ENCODE measurements around the gene ISY1.
"Not testable (repeated sequence)": the region's sequence is repeated elsewhere in the genome, so short reads cannot be mapped to it uniquely, and the experiment has no call there.

Gene ISY1

DNA sequence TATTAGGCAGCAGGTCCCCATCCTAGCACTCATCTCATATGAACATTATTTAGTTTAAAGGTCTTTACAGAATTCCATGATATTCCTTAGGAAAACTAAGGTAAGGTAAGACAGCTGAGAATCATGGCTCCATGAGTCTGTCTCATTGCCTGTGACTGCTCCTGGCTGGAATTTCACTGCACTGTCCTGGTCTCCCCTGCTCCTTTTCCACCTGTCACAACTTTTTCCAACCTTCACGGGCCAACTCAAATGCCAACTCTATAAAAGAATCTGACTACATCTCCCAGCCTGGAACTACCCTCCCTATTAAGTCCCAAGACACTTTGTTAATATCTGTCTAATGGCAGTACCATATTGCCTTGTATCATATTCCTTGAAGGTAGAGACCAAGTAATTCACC is 15.2 kb upstream of the ISY1 start:
- POLR2A ChIA-PET, result no interaction called here
- DNase-seq (ENCODE audit: low read depth, low spot score), result no peak
- no peak overlapping the region for H3K4me3 ChIP-seq (ENCODE audit: low read depth, low read length)
- TF ChIP-seq, protein P1, sequence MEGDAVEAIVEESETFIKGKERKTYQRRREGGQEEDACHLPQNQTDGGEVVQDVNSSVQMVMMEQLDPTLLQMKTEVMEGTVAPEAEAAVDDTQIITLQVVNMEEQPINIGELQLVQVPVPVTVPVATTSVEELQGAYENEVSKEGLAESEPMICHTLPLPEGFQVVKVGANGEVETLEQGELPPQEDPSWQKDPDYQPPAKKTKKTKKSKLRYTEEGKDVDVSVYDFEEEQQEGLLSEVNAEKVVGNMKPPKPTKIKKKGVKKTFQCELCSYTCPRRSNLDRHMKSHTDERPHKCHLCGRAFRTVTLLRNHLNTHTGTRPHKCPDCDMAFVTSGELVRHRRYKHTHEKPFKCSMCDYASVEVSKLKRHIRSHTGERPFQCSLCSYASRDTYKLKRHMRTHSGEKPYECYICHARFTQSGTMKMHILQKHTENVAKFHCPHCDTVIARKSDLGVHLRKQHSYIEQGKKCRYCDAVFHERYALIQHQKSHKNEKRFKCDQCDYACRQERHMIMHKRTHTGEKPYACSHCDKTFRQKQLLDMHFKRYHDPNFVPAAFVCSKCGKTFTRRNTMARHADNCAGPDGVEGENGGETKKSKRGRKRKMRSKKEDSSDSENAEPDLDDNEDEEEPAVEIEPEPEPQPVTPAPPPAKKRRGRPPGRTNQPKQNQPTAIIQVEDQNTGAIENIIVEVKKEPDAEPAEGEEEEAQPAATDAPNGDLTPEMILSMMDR (IDR thresholded peaks at IDR 0.05; ENCODE audit: insufficient read depth, low read length, missing control alignments), result no peak
- CTCF ChIA-PET, result interaction anchor here (1.2 to 3.9 kb wide), 3 partner anchors 9 to 69 kb away, joined by 3 to 14 read pairs (median 6); no protein-coding TSS in a partner anchor

DNA sequence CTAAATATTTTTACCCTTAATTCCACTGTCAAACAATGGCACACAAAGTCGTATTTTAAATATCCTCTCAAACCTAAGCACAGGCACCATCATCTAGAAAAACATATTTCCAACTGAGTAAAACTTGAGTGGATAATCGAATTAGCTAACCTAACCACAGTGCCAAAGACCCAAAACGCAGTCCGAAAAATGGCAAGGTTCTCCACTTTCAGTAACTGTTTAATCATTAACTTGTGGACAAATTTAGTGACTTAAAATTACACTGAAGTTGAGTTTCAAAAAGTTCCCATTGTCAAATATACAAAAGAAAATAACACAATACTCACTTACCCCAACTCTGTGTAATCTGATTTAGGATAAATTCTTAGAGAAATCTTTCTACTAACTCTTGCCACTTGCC is 12.9 kb upstream of the ISY1 start:
- CTCF ChIA-PET, result no interaction called here
- POLR2A ChIA-PET, result no interaction called here
- H3K4me3 ChIP-seq (ENCODE audit: low read depth, low read length), result no peak overlapping the region
- TF ChIP-seq, protein P1 (IDR thresholded peaks at IDR 0.05; ENCODE audit: insufficient read depth, low read length, missing control alignments), result no peak
- DNase-seq (ENCODE audit: low read depth, low spot score), result no peak

DNA sequence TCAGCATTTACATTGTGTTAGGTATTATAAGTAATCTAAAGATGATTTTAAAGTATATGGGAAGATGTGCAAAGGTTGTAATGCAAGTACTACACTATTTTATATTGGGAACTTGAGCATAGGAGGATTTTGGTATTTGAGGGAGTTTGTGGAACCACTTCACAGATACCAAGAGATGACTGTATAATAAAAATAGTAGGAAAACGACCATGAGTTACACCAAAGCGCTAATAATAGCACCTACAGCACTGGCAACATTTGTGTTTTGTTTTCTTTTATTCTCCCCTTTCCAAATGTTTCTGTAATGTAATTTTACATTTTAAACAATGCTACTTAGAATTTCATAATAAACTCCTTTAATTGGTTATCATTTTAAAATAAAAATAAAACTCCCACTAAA is 12.3 kb upstream of the ISY1 start:
- ChIA-PET POLR2A (no interaction called here), CTCF (interaction anchor here (4.1 kb wide), 1 partner anchor 11 kb away, joined by 18 read pairs; no protein-coding TSS in a partner anchor)
- no peak overlapping the region for H3K4me3 ChIP-seq (ENCODE audit: low read depth, low read length)
- TF ChIP-seq, protein P1 (IDR thresholded peaks at IDR 0.05; ENCODE audit: insufficient read depth, low read length, missing control alignments), result no peak
- no peak for DNase-seq (ENCODE audit: low read depth, low spot score)

DNA sequence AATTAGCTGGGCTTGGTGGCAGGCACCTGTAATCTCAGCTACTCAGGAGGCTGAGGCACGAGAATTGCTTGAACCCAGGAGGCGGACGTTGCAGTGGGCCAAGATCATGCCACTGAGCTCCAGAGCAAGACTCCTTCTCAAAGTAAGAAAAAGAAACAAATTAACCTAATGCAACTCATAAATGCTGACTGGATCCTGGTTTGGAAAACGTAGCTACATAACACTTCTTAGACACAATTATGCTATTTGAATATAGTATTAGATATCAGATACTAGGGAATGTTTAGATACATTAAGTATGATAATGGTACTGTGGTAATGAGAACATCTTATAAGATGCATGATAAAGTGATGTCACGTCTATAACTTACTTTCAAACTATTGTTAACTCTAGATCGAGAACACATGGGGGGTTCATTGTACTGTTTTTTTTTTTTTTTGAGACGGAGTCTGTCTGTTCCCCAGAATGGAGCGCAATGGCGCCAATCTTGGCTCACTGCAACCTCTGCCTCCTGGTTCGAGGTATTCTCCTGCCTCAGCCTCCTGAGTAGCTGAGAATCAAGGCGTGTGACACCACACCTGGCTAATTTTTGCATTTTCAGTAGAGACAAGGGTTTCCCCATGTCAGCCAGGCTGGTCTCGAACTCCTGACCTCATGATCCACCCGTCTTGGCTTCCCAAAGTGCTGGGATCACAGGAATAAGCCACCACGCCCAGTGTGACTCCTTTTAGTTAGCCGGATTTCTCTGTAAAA is 5.9 kb upstream of the ISY1 start:
- no peak overlapping the region for H3K4me3 ChIP-seq (ENCODE audit: low read depth, low read length)
- ChIA-PET CTCF (interaction anchor here (0.6 to 7.3 kb wide), 4 partner anchors 10 to 112 kb away, joined by 3 to 65 read pairs (median 3); partner anchors contain the start of gene COPG1), POLR2A (interaction anchor here (0.9 kb wide), 1 partner anchor 17 kb away, joined by 3 read pairs; the partner anchor contains the start of gene CNBP)
- no peak for DNase-seq (ENCODE audit: low read depth, low spot score)
- TF ChIP-seq, protein P1 (IDR thresholded peaks at IDR 0.05; ENCODE audit: insufficient read depth, low read length, missing control alignments), result no peak

DNA sequence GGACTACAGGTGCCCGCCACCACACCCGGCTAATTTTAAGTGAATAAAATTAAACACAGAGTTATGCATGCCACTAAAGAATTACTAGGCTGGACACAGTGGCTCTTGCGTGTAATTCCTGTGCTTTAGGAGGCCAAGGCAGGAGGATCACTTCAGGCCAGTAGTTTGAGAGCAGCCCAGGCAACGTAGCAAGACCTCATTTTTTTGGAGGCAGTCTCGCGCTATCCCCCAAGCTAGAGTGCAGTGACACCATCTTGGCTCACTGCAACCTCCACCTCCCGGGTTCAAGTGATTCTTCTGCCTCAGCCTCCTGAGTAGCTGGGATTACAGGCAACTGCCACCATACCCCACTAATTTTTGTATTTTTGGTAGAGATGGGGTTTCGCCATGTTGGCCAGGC is 4.7 kb upstream of the ISY1 start:
- CTCF ChIA-PET, result interaction anchor here (7.3 kb wide), 1 partner anchor 80 kb away, joined by 65 read pairs; no protein-coding TSS in a partner anchor
- DNase-seq (ENCODE audit: low read depth, low spot score); POLR2A ChIA-PET; H3K4me3 ChIP-seq (ENCODE audit: low read depth, low read length): not testable (repeated sequence)

DNA sequence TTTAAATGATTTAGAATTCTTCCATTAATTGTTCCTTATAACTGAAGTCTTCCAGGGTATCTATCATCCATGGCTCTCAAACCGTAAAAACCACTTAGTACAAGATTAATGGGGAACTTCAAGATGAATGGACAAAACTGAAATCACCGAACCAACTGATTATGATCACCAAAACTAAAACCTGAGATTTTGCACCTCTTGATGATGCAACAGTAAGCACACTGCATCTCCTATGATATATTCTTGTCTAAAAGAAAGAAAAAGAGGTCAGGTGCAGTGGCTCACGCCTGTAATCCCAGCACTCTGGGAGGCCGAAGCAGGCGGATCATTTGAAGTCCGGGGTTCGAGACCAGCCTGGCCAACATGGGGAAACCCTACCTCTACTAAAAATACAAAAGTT is 3.6 kb upstream of the ISY1 start:
- TF ChIP-seq, protein P1 (IDR thresholded peaks at IDR 0.05; ENCODE audit: insufficient read depth, low read length, missing control alignments), result no peak
- no peak overlapping the region for H3K4me3 ChIP-seq (ENCODE audit: low read depth, low read length)
- ChIA-PET POLR2A (no interaction called here), CTCF (interaction anchor here (1.1 to 3.3 kb wide), 2 partner anchors 78 to 194 kb away, joined by 3 to 21 read pairs; no protein-coding TSS in a partner anchor)
- DNase-seq (ENCODE audit: low read depth, low spot score), result no peak
